DOHH2 (cell line): Measurements from ENCODE around the gene INHBE.

ENCODE experiments used
- H3F3A ChIP-seq: fragments of 200-600 bp; sonication (generic), shearing (Covaris generic); 2 replicates; pipeline ENCODE4 v1.6.0; 2016; ENCODE audit warnings: antibody characterized with exemption, mild to moderate bottlenecking; ENCODE audit not compliant: control insufficient read depth, insufficient read depth
- H3K27ac ChIP-seq: fragments of 200-600 bp; sonication (generic); 2 replicates; pipeline ENCODE4 v1.5.1; 2014; ENCODE audit warnings: low read depth, mild to moderate bottlenecking, low read length, moderate library complexity
- H3K27me3 ChIP-seq: fragments of 200-600 bp; sonication (generic); 2 replicates; pipeline ENCODE4 v1.6.1; 2014; ENCODE audit warnings: mild to moderate bottlenecking, low read length, mixed read lengths; ENCODE audit not compliant: control insufficient read depth
- H3K36me3 ChIP-seq: fragments of 200-600 bp; sonication (generic); 2 replicates; pipeline ENCODE4 v1.6.1; 2014; ENCODE audit warnings: mild to moderate bottlenecking, low read length, moderate library complexity, mixed read lengths; ENCODE audit not compliant: control insufficient read depth
- H3K4me1 ChIP-seq: fragments of 200-600 bp; sonication (generic); 2 replicates; pipeline ENCODE4 v1.6.1; 2014; ENCODE audit warnings: mild to moderate bottlenecking, low read length, mixed read lengths; ENCODE audit not compliant: control insufficient read depth
- H3K4me2 ChIP-seq: fragments of 200-600 bp; sonication (generic); 2 replicates; pipeline ENCODE4 v1.6.0; 2014; ENCODE audit warnings: mild to moderate bottlenecking, low read length, moderate library complexity
- H3K4me3 ChIP-seq: fragments of 200-600 bp; sonication (generic); 2 replicates; pipeline ENCODE4 v1.5.1; 2014; ENCODE audit warnings: mild to moderate bottlenecking, low read length, mixed read lengths
- H3K79me2 ChIP-seq: fragments of 200-600 bp; sonication (generic); 2 replicates; pipeline ENCODE4 v1.6.1; 2014; ENCODE audit warnings: mild to moderate bottlenecking, low read length, mixed read lengths; ENCODE audit not compliant: control insufficient read depth
- H3K9me2 ChIP-seq: fragments of 200-600 bp; sonication (generic); replicated peaks from 2 replicates; pipeline ENCODE4 v1.6.1; 2014; ENCODE audit warnings: mild to moderate bottlenecking, low read length, mixed read lengths; ENCODE audit not compliant: control insufficient read depth
- H3K9me3 ChIP-seq: fragments of 200-600 bp; sonication (generic); 2 replicates; pipeline ENCODE4 v1.6.1; 2014; ENCODE audit warnings: antibody characterized with exemption, low read length, mixed read lengths; ENCODE audit not compliant: control insufficient read depth, insufficient read depth
- H4K20me1 ChIP-seq: fragments of 200-600 bp; sonication (generic); 2 replicates; pipeline ENCODE4 v1.6.0; 2014; ENCODE audit warnings: low read depth, mild to moderate bottlenecking, antibody characterized with exemption, low read length, moderate library complexity; ENCODE audit not compliant: control insufficient read depth, insufficient read depth
- CTCF ChIP-seq: fragments of 200-600 bp; sonication (generic); IDR thresholded peaks from one replicate; pipeline ENCODE4 v1.5.1; 2014; ENCODE audit warnings: antibody characterized with exemption, mild to moderate bottlenecking, low read depth, low read length; ENCODE audit not compliant: poor library complexity, severe bottlenecking
- EZH2phosphoT487 ChIP-seq: fragments of 200-600 bp; sonication (generic); IDR thresholded peaks from 2 replicates; pipeline ENCODE4 v1.6.1; 2017; ENCODE audit warnings: borderline replicate concordance, mild to moderate bottlenecking, antibody characterized with exemption, low read length, moderate library complexity, mixed read lengths

INHBE gene

GRCh38 chr12:57452181-57452936 is 2.7 kb upstream of the INHBE start:
- H3K4me1 ChIP-seq = peaks cover 28% of the 10 kb centered on the region
- TF ChIP-seq CTCF (no peak), EZH2phosphoT487 (no peak)
- no peak overlapping the region for H3K4me2 ChIP-seq
- no peaks in the 10 kb centered on the region for H3K27me3 ChIP-seq
- no peaks in the 10 kb centered on the region for H3K9me3 ChIP-seq
- no peaks in the 10 kb centered on the region for H3K9me2 ChIP-seq
- no peak overlapping the region for H3K27ac ChIP-seq
- no peaks in the 10 kb centered on the region for H3F3A ChIP-seq
- no peaks in the 10 kb centered on the region for H3K36me3 ChIP-seq
- H3K79me2 ChIP-seq = no peaks in the 10 kb centered on the region
- H3K4me3 ChIP-seq = no peak overlapping the region
- no peaks in the 10 kb centered on the region for H4K20me1 ChIP-seq

GRCh38 chr12:57452937-57453509 is 2.1 kb upstream of the INHBE start:
- Histone ChIP-seq H3K9me3 (no peaks in the 10 kb centered on the region), H3K4me1 (peaks cover 28% of the 10 kb centered on the region), H3K27me3 (no peaks in the 10 kb centered on the region), H3K4me3 (no peak overlapping the region), H3K79me2 (no peaks in the 10 kb centered on the region), H3K9me2 (no peaks in the 10 kb centered on the region), H3K36me3 (no peaks in the 10 kb centered on the region), H3K27ac (no peak overlapping the region), H3K4me2 (no peak overlapping the region), H3F3A (peaks cover 5% of the 10 kb centered on the region; the same call in 1 of the 2 replicates), H4K20me1 (no peaks in the 10 kb centered on the region)
- TF ChIP-seq EZH2phosphoT487 (no peak), CTCF (peak; percentile 86)

- Histone ChIP-seq H3F3A (peaks cover 10% of the 10 kb centered on the region; the same call in 1 of the 2 replicates), H3K9me2 (no peaks in the 10 kb centered on the region), H3K36me3 (no peaks in the 10 kb centered on the region), H3K4me2 (no peak overlapping the region), H3K4me1 (peaks cover 38% of the 10 kb centered on the region), H3K79me2 (no peaks in the 10 kb centered on the region), H4K20me1 (no peaks in the 10 kb centered on the region), H3K4me3 (no peak overlapping the region), H3K9me3 (no peaks in the 10 kb centered on the region), H3K27ac (no peak overlapping the region), H3K27me3 (no peaks in the 10 kb centered on the region)
- TF ChIP-seq CTCF (no peak), EZH2phosphoT487 (no peak)
These were observed 918 bp upstream of the INHBE start for GRCh38 chr12:57454213-57454565.
